ENCODE results near the gene WNT10A.
A peak's percentile ranks its signal among the peaks of the same experiment; 100 is the strongest.
"Not testable (repeated sequence)": the region's sequence is repeated elsewhere in the genome, so short reads cannot be mapped to it uniquely, and the experiment has no call there.

Gene WNT10A

GRCh38 chr2:218894880-218895157 lies 14.2 kb downstream of the WNT10A start:
- no peak for DNase-seq

GRCh38 chr2:218895326-218895725 lies 14.7 kb downstream of the WNT10A start:
- DNase-seq, result no peak

GRCh38 chr2:218895759-218896500 lies 15.3 kb downstream of the WNT10A start:
- DNase-seq, result no peak

GRCh38 chr2:218896501-218897393 lies 16.1 kb downstream of the WNT10A start:
- peak; percentile 13 to 62 for DNase-seq

GRCh38 chr2:218897394-218898108 lies 16.9 kb downstream of the WNT10A start:
- no peak for DNase-seq

GRCh38 chr2:218898109-218898878 lies 17.6 kb downstream of the WNT10A start:
- peak; percentile 17 to 73 for DNase-seq

- no peak for DNase-seq
Observed at GRCh38 chr2:218899147-218899546, 18.5 kb downstream of the WNT10A start.

GRCh38 chr2:218902427-218902826 lies 21.8 kb downstream of the WNT10A start:
- DNase-seq, result no peak

- DNase-seq, result no peak
Observed at GRCh38 chr2:218904176-218904575, 23.5 kb downstream of the WNT10A start.

- DNase-seq, result peak; percentile 86 to 97
Observed at GRCh38 chr2:218908721-218909619, 28.3 kb downstream of the WNT10A start.

GRCh38 chr2:218910741-218911140 lies 30.1 kb downstream of the WNT10A start:
- no peak for DNase-seq

GRCh38 chr2:218920504-218920903 lies 39.9 kb downstream of the WNT10A start:
- DNase-seq, result no peak

GRCh38 chr2:218924757-218925156 lies 44.1 kb downstream of the WNT10A start:
- no peak for DNase-seq

GRCh38 chr2:218925434-218925833 lies 44.8 kb downstream of the WNT10A start:
- no peak for DNase-seq

GRCh38 chr2:218927422-218927821 lies 46.8 kb downstream of the WNT10A start:
- no peak for DNase-seq

GRCh38 chr2:218927876-218928275 lies 47.2 kb downstream of the WNT10A start:
- no peak for DNase-seq

GRCh38 chr2:218930488-218930887 lies 49.8 kb downstream of the WNT10A start:
- not testable (repeated sequence) for DNase-seq

GRCh38 chr2:218931751-218932150 lies 51.1 kb downstream of the WNT10A start:
- DNase-seq, result not testable (repeated sequence)
